ENCODE results near the gene CLIC5. TPM values are rescaled to one million over a fixed set of nuclear protein-coding genes. Genes with fewer than 3 reads are reported as not detected.

Gene CLIC5
- polyA plus RNA-seq, 1 donor (not counting 4 experiments of a cell fraction or from before 2014, with no cell fraction given) = 0.09 TPM

DNA sequence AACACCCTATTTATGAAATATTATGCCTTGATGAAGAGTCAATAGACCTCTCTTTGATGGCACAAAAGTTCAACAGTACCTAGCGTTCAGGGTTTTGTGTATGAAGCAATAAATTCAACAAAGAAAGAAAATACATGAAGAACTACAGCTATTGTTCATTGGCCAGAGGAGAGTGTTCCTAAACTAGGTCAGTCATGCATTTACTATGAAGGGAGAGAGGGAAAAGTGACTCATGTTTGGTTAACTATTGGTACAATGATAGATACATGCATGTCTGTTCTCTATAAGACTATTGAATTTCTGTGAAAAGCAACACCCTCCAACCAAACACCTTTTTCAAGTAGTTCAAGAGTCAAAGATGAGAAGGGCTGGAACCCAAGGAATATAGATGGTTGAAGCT, 50.7 kb downstream of the CLIC5 start:
- H3K9me1 ChIP-seq (ENCODE audit: control insufficient read depth, extremely low read depth, insufficient read depth, low read length) = no peaks in the 10 kb centered on the region
- H3K4me1 ChIP-seq (ENCODE audit: control insufficient read depth, extremely low read depth, insufficient read depth, low read length) = peaks cover 6% of the 10 kb centered on the region
- no peak overlapping the region for H3K9ac ChIP-seq (ENCODE audit: control insufficient read depth, extremely low read depth, insufficient read depth, low read length)
- DNase-seq (ENCODE audit: low read depth, low spot score) = no peak
- FAIRE-seq = no peak
- H4K20me1 ChIP-seq (ENCODE audit: control insufficient read depth, extremely low read depth, insufficient read depth, low read length) = no peaks in the 10 kb centered on the region
- H3K9me3 ChIP-seq (ENCODE audit: control insufficient read depth, low read depth, low read length) = no peaks in the 10 kb centered on the region
- no peak overlapping the region for H2AFZ ChIP-seq (ENCODE audit: control insufficient read depth, low read length)
- H3K27ac ChIP-seq (ENCODE audit: control insufficient read depth, insufficient read depth, low read length) = no peak overlapping the region
- H3K4me2 ChIP-seq (ENCODE audit: control insufficient read depth, extremely low read depth, insufficient read depth, low read depth, low read length) = no peak overlapping the region
- no peak overlapping the region for H3K4me3 ChIP-seq (ENCODE audit: control insufficient read depth in 2 of 3, extremely low read depth in 1 of 3, insufficient read depth in 2 of 3, low read depth in 1 of 3, low read length in 3 of 3)
- TF ChIP-seq EZH2 (IDR thresholded peaks at IDR 0.05; ENCODE audit: low read length) = no peak
- TF ChIP-seq, protein P1, sequence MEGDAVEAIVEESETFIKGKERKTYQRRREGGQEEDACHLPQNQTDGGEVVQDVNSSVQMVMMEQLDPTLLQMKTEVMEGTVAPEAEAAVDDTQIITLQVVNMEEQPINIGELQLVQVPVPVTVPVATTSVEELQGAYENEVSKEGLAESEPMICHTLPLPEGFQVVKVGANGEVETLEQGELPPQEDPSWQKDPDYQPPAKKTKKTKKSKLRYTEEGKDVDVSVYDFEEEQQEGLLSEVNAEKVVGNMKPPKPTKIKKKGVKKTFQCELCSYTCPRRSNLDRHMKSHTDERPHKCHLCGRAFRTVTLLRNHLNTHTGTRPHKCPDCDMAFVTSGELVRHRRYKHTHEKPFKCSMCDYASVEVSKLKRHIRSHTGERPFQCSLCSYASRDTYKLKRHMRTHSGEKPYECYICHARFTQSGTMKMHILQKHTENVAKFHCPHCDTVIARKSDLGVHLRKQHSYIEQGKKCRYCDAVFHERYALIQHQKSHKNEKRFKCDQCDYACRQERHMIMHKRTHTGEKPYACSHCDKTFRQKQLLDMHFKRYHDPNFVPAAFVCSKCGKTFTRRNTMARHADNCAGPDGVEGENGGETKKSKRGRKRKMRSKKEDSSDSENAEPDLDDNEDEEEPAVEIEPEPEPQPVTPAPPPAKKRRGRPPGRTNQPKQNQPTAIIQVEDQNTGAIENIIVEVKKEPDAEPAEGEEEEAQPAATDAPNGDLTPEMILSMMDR (optimal IDR thresholded peaks at IDR 0.05 in 1 of 3, IDR thresholded peaks at IDR 0.05 in 1 of 3, conservative IDR thresholded peaks at IDR 0.05 in 1 of 3; ENCODE audit: extremely low read depth in 1 of 3, insufficient read depth in 2 of 3, low read length in 3 of 3) = no peak
- H3K27me3 ChIP-seq (ENCODE audit: control insufficient read depth, extremely low read depth, insufficient read depth, low read length) = no peaks in the 10 kb centered on the region
- dilution Hi-C loops (cut with MboI; ENCODE audit: extremely low pct_ligation_motif_present, low sequenced_read_pairs) = no loop called here
- H3K79me2 ChIP-seq (ENCODE audit: control insufficient read depth, insufficient read depth, low read length) = no peaks in the 10 kb centered on the region
- H3K36me3 ChIP-seq (ENCODE audit: control insufficient read depth in 2 of 2, extremely low read depth in 1 of 2, insufficient read depth in 2 of 2, low read length in 2 of 2) = no peaks in the 10 kb centered on the region

DNA sequence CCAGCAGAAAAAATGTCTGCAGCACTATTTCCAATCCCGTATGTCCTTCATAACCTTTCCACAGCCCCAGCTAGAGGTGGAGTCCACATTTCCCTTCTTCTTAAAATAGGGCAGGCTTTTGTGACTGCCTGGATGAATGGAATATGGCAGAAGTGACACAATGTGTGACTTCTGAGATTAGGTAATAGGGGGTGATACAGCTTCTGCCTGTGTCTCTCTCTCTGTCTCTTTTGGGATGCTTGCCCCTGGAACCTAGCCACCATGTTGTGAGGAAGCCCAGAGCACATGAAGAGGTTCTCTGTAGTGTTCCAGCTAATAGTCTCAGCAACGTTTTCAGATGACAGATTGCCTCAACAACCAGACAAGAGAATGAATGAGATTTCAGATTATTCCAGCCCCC, 51.4 kb downstream of the CLIC5 start:
- H3K27ac ChIP-seq (ENCODE audit: control insufficient read depth, insufficient read depth, low read length) = no peak overlapping the region
- no peak overlapping the region for H3K9ac ChIP-seq (ENCODE audit: control insufficient read depth, extremely low read depth, insufficient read depth, low read length)
- H3K36me3 ChIP-seq (ENCODE audit: control insufficient read depth in 2 of 2, extremely low read depth in 1 of 2, insufficient read depth in 2 of 2, low read length in 2 of 2) = no peaks in the 10 kb centered on the region
- FAIRE-seq (no peak), DNase-seq (ENCODE audit: low read depth, low spot score) (no peak)
- no peak for TF ChIP-seq EZH2 (IDR thresholded peaks at IDR 0.05; ENCODE audit: low read length)
- TF ChIP-seq, protein P1 (optimal IDR thresholded peaks at IDR 0.05 in 1 of 3, IDR thresholded peaks at IDR 0.05 in 1 of 3, conservative IDR thresholded peaks at IDR 0.05 in 1 of 3; ENCODE audit: extremely low read depth in 1 of 3, insufficient read depth in 2 of 3, low read length in 3 of 3) = no peak
- H2AFZ ChIP-seq (ENCODE audit: control insufficient read depth, low read length) = no peak overlapping the region
- H3K4me2 ChIP-seq (ENCODE audit: control insufficient read depth, extremely low read depth, insufficient read depth, low read depth, low read length) = no peak overlapping the region
- H3K4me3 ChIP-seq (ENCODE audit: control insufficient read depth in 2 of 3, extremely low read depth in 1 of 3, insufficient read depth in 2 of 3, low read depth in 1 of 3, low read length in 3 of 3) = no peak overlapping the region
- dilution Hi-C loops (cut with MboI; ENCODE audit: extremely low pct_ligation_motif_present, low sequenced_read_pairs) = no loop called here
- no peaks in the 10 kb centered on the region for H3K9me1 ChIP-seq (ENCODE audit: control insufficient read depth, extremely low read depth, insufficient read depth, low read length)
- H3K4me1 ChIP-seq (ENCODE audit: control insufficient read depth, extremely low read depth, insufficient read depth, low read length) = peaks cover 6% of the 10 kb centered on the region
- no peaks in the 10 kb centered on the region for H3K27me3 ChIP-seq (ENCODE audit: control insufficient read depth, extremely low read depth, insufficient read depth, low read length)
- H4K20me1 ChIP-seq (ENCODE audit: control insufficient read depth, extremely low read depth, insufficient read depth, low read length) = no peaks in the 10 kb centered on the region
- H3K9me3 ChIP-seq (ENCODE audit: control insufficient read depth, low read depth, low read length) = no peaks in the 10 kb centered on the region
- no peaks in the 10 kb centered on the region for H3K79me2 ChIP-seq (ENCODE audit: control insufficient read depth, insufficient read depth, low read length)
